Measurements from ENCODE around the gene PLSCR3.

PLSCR3 gene

DNA sequence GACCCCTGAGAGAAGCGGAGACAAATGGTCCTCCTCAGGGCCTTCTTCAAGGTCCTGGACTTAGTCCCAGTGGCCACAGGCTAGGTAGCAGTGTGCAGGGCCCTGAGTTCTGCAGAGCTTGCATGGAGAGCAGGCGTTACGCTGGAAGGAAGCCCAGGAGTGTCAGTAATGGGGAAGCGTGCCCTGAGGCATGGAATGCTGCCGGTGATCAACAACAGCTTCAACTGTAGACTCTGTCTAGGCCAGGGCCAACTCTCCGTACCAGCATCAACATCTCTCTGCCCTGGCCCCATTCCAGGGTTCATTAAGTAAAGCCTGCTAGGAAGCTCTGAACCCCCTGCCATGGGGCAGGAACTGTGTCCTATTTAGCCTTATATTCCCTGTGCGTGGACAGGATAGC lies 14.0 kb downstream of the PLSCR3 start:
- peaks cover 12% of the 10 kb centered on the region for H3K9me3 ChIP-seq (ENCODE audit: control insufficient read depth, low read length)
- 70% methylated on average over 7 of the region's 7 CpGs for WGBS
- H2AFZ ChIP-seq (ENCODE audit: low read depth, low read length) = no peak overlapping the region

DNA sequence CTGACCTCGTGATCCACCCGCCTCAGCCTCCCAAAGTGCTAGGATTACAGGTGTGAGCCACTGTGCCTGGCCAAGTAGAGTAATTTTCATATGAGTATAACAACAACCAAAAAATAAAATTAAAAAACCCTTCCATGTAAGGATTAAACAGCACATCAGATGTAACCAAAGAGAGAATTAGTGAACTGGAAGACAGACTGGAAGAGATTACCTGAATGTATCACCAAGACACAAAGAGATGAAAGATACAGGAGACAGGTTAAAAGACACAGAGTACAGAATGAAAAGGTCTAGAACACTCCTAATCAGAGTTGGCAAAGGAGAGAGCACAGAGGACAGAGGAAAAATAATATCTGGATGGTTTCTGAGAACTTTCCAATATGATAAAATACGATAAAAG lies 15.2 kb downstream of the PLSCR3 start:
- Histone ChIP-seq H2BK12ac (ENCODE audit: low read length in 2 of 2) (no peak overlapping the region), H3K18ac (ENCODE audit: low read depth in 1 of 2, low read length in 2 of 2) (no peak overlapping the region), H3K9ac (ENCODE audit: low read length) (no peak overlapping the region), H3K36me3 (ENCODE audit: control insufficient read depth in 1 of 2, insufficient read depth in 2 of 2, low read depth in 1 of 2, low read length in 2 of 2) (no peaks in the 10 kb centered on the region), H2BK5ac (ENCODE audit: low read depth, low read length, poor library complexity, severe bottlenecking) (no peak overlapping the region), H2AK5ac (ENCODE audit: low read length, severe bottlenecking) (no peak overlapping the region), H4K91ac (ENCODE audit: low read length) (no peak overlapping the region), H3K9me3 (ENCODE audit: control insufficient read depth, low read length) (peaks cover 12% of the 10 kb centered on the region), H2BK15ac (ENCODE audit: low read depth, poor library complexity, severe bottlenecking) (no peak overlapping the region), H3K4me3 (ENCODE audit: insufficient read depth in 1 of 2, low read depth in 1 of 2, low read length in 2 of 2) (no peak overlapping the region), H4K8ac (ENCODE audit: low read length) (no peak overlapping the region), H3K4me2 (ENCODE audit: low read length, poor library complexity, severe bottlenecking) (no peak overlapping the region), H3K4ac (ENCODE audit: low read depth in 1 of 2, low read length in 2 of 2) (no peak overlapping the region), H3K27ac (ENCODE audit: low read length, poor library complexity, severe bottlenecking) (no peak overlapping the region), H3K79me1 (replicated peaks; ENCODE audit: low read length, poor library complexity, severe bottlenecking) (no peaks in the 10 kb centered on the region), H2BK120ac (ENCODE audit: low read depth, low read length) (no peak overlapping the region), H3K4me1 (ENCODE audit: control insufficient read depth, insufficient read depth, low read depth, low read length) (peaks cover 15% of the 10 kb centered on the region), H3K27me3 (ENCODE audit: control insufficient read depth in 1 of 2, insufficient read depth in 1 of 2, low read length in 2 of 2) (peaks cover 42 to 52% of the 10 kb centered on the region in 2 experiments), H3K23ac (ENCODE audit: low read length in 2 of 2) (no peak overlapping the region), H2AFZ (ENCODE audit: low read depth, low read length) (no peak overlapping the region), H3K14ac (ENCODE audit: low read length in 2 of 2) (no peak overlapping the region)
- WGBS = no CpG with 5 or more reads among the region's 3 CpGs
- no peak for DNase-seq

More for the DNA sequence above, 14.0 kb downstream of the PLSCR3 start:
- Histone ChIP-seq H3K27me3 (ENCODE audit: control insufficient read depth in 1 of 2, insufficient read depth in 1 of 2, low read length in 2 of 2) (peaks cover 42 to 52% of the 10 kb centered on the region in 2 experiments), H3K14ac (ENCODE audit: low read length in 2 of 2) (no peak overlapping the region), H2BK5ac (ENCODE audit: low read depth, low read length, poor library complexity, severe bottlenecking) (no peak overlapping the region), H3K36me3 (ENCODE audit: control insufficient read depth in 1 of 2, insufficient read depth in 2 of 2, low read depth in 1 of 2, low read length in 2 of 2) (no peaks in the 10 kb centered on the region), H2AK5ac (ENCODE audit: low read length, severe bottlenecking) (no peak overlapping the region), H3K9ac (ENCODE audit: low read length) (peak overlapping the region; percentile 20), H4K8ac (ENCODE audit: low read length) (no peak overlapping the region), H2BK12ac (ENCODE audit: low read length in 2 of 2) (no peak overlapping the region), H3K4me3 (ENCODE audit: insufficient read depth in 1 of 2, low read depth in 1 of 2, low read length in 2 of 2) (peak overlapping the region in 1 of 2 experiments; percentile 59), H3K4me1 (ENCODE audit: control insufficient read depth, insufficient read depth, low read depth, low read length) (peaks cover 19% of the 10 kb centered on the region), H3K4ac (ENCODE audit: low read depth in 1 of 2, low read length in 2 of 2) (no peak overlapping the region), H3K27ac (ENCODE audit: low read length, poor library complexity, severe bottlenecking) (no peak overlapping the region), H2BK15ac (ENCODE audit: low read depth, poor library complexity, severe bottlenecking) (no peak overlapping the region), H3K79me1 (replicated peaks; ENCODE audit: low read length, poor library complexity, severe bottlenecking) (no peaks in the 10 kb centered on the region), H3K18ac (ENCODE audit: low read depth in 1 of 2, low read length in 2 of 2) (no peak overlapping the region), H4K91ac (ENCODE audit: low read length) (no peak overlapping the region), H3K4me2 (ENCODE audit: low read length, poor library complexity, severe bottlenecking) (peak overlapping the region; percentile 30), H3K23ac (ENCODE audit: low read length in 2 of 2) (no peak overlapping the region), H2BK120ac (ENCODE audit: low read depth, low read length) (no peak overlapping the region)
- no peak for DNase-seq

DNA sequence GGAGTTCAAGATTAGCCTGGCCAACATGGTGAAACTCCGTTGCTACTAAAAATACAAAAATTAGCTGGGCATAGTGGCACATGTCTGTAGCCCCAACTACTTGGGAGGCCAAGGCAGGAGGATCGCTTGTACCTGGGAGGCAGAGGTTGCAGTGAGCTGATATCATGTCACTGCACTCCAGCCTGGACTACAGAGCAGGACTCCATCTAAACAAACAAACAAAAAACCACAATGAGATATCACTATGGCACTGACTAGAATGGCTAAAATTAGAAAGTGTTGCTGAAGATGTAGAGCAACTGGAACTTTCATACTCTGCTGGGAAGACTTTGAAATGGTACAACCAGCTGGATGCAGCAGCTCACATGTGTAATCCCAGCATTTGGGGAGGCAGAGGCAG lies 20.0 kb downstream of the PLSCR3 start:
- 76% methylated on average over 2 of the region's 2 CpGs for WGBS
- no peaks in the 10 kb centered on the region for H3K4me1 ChIP-seq (ENCODE audit: control insufficient read depth, insufficient read depth, low read depth, low read length)
- H3K14ac ChIP-seq (ENCODE audit: low read length in 2 of 2) = no peak overlapping the region
- H4K91ac ChIP-seq (ENCODE audit: low read length) = no peak overlapping the region
- no peaks in the 10 kb centered on the region for H3K79me1 ChIP-seq (replicated peaks; ENCODE audit: low read length, poor library complexity, severe bottlenecking)
- no peak overlapping the region for H2BK15ac ChIP-seq (ENCODE audit: low read depth, poor library complexity, severe bottlenecking)
- no peak overlapping the region for H2AFZ ChIP-seq (ENCODE audit: low read depth, low read length)
- no peak overlapping the region for H2BK5ac ChIP-seq (ENCODE audit: low read depth, low read length, poor library complexity, severe bottlenecking)
- H3K27ac ChIP-seq (ENCODE audit: low read length, poor library complexity, severe bottlenecking) = no peak overlapping the region
- H3K4ac ChIP-seq (ENCODE audit: low read depth in 1 of 2, low read length in 2 of 2) = no peak overlapping the region
- H3K9ac ChIP-seq (ENCODE audit: low read length) = no peak overlapping the region
- no peak for DNase-seq
- H2AK5ac ChIP-seq (ENCODE audit: low read length, severe bottlenecking) = no peak overlapping the region
- H3K27me3 ChIP-seq (ENCODE audit: control insufficient read depth in 1 of 2, insufficient read depth in 1 of 2, low read length in 2 of 2) = peaks cover 9 to 24% of the 10 kb centered on the region in 2 experiments
- no peak overlapping the region for H2BK12ac ChIP-seq (ENCODE audit: low read length in 2 of 2)
- no peak overlapping the region for H3K23ac ChIP-seq (ENCODE audit: low read length in 2 of 2)
- no peak overlapping the region for H3K4me2 ChIP-seq (ENCODE audit: low read length, poor library complexity, severe bottlenecking)
- H3K36me3 ChIP-seq (ENCODE audit: control insufficient read depth in 1 of 2, insufficient read depth in 2 of 2, low read depth in 1 of 2, low read length in 2 of 2) = no peaks in the 10 kb centered on the region
- H4K8ac ChIP-seq (ENCODE audit: low read length) = no peak overlapping the region
- no peak overlapping the region for H2BK120ac ChIP-seq (ENCODE audit: low read depth, low read length)
- no peak overlapping the region for H3K18ac ChIP-seq (ENCODE audit: low read depth in 1 of 2, low read length in 2 of 2)
- H3K4me3 ChIP-seq (ENCODE audit: insufficient read depth in 1 of 2, low read depth in 1 of 2, low read length in 2 of 2) = no peak overlapping the region
- H3K9me3 ChIP-seq (ENCODE audit: control insufficient read depth, low read length) = peaks cover 4% of the 10 kb centered on the region

DNA sequence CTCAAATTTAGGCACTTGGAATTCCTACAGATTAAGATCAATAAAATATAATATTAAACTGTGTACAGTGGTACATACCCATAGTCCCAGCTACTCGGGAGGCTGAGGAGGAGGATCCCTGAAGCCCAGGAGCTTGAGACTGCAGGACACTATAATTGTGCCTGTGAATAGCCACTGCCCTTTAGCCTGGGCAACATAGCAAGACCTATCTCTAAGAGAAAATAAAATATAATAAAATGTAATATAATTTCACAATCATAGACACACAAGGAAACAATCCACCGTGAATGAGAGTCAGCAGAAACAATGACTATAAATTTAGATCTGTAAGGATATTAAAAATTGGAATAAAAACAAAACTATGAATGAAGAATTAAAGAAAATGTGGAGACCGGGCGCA lies 23.5 kb downstream of the PLSCR3 start:
- 82% methylated on average over 3 of the region's 4 CpGs for WGBS
- no peak overlapping the region for H2BK5ac ChIP-seq (ENCODE audit: low read depth, low read length, poor library complexity, severe bottlenecking)
- no peak overlapping the region for H3K14ac ChIP-seq (ENCODE audit: low read length in 2 of 2)

More for the DNA sequence above, 23.5 kb downstream of the PLSCR3 start:
- H3K4me3 ChIP-seq (ENCODE audit: insufficient read depth in 1 of 2, low read depth in 1 of 2, low read length in 2 of 2) = no peak overlapping the region
- peaks cover 20% of the 10 kb centered on the region in 2 experiments for H3K27me3 ChIP-seq (ENCODE audit: control insufficient read depth in 1 of 2, insufficient read depth in 1 of 2, low read length in 2 of 2)
- no peaks in the 10 kb centered on the region for H3K79me1 ChIP-seq (replicated peaks; ENCODE audit: low read length, poor library complexity, severe bottlenecking)
- no peak overlapping the region for H3K18ac ChIP-seq (ENCODE audit: low read depth in 1 of 2, low read length in 2 of 2)
- H2BK15ac ChIP-seq (ENCODE audit: low read depth, poor library complexity, severe bottlenecking) = no peak overlapping the region
- no peak overlapping the region for H2BK120ac ChIP-seq (ENCODE audit: low read depth, low read length)
- no peak overlapping the region for H3K4ac ChIP-seq (ENCODE audit: low read depth in 1 of 2, low read length in 2 of 2)
- no peak overlapping the region for H4K8ac ChIP-seq (ENCODE audit: low read length)
- H3K4me2 ChIP-seq (ENCODE audit: low read length, poor library complexity, severe bottlenecking) = no peak overlapping the region
- no peak overlapping the region for H4K91ac ChIP-seq (ENCODE audit: low read length)
- H2AK5ac ChIP-seq (ENCODE audit: low read length, severe bottlenecking) = no peak overlapping the region
- DNase-seq = no peak
- no peak overlapping the region for H2BK12ac ChIP-seq (ENCODE audit: low read length in 2 of 2)
- no peak overlapping the region for H3K9ac ChIP-seq (ENCODE audit: low read length)
- H3K23ac ChIP-seq (ENCODE audit: low read length in 2 of 2) = no peak overlapping the region
- no peaks in the 10 kb centered on the region for H3K36me3 ChIP-seq (ENCODE audit: control insufficient read depth in 1 of 2, insufficient read depth in 2 of 2, low read depth in 1 of 2, low read length in 2 of 2)
- H3K4me1 ChIP-seq (ENCODE audit: control insufficient read depth, insufficient read depth, low read depth, low read length) = no peaks in the 10 kb centered on the region
- no peak overlapping the region for H3K27ac ChIP-seq (ENCODE audit: low read length, poor library complexity, severe bottlenecking)
- H2AFZ ChIP-seq (ENCODE audit: low read depth, low read length) = no peak overlapping the region
- H3K9me3 ChIP-seq (ENCODE audit: control insufficient read depth, low read length) = no peaks in the 10 kb centered on the region

Measured in mesenchymal stem cell (in vitro differentiated cells and primary cell).